Measurements from ENCODE around the gene DDX39B.

GRCh38 chr6:31558318-31558625 is 16.5 kb upstream of the DDX39B start:
- TF ChIP-seq CTCF (IDR thresholded peaks at IDR 0.05; ENCODE audit: extremely low read depth in 1 of 2, insufficient read depth in 1 of 2, low read depth in 1 of 2, low read length in 2 of 2) = no peak
- no peak for TF ChIP-seq POLR2A (IDR thresholded peaks at IDR 0.05; ENCODE audit: low read depth, low read length)
- no peak for TF ChIP-seq POLR2AphosphoS5 (IDR thresholded peaks at IDR 0.05; ENCODE audit: insufficient read depth, low read depth, low read length)
- TF ChIP-seq EZH2 (IDR thresholded peaks at IDR 0.05; ENCODE audit: borderline replicate concordance, low read depth, low read length, severe bottlenecking) = no peak
- no peak for TF ChIP-seq JUN (IDR thresholded peaks at IDR 0.05; ENCODE audit: borderline replicate concordance, insufficient read depth, insufficient read length, low read depth)

Data from endothelial cell of umbilical vein (primary cell).